GM19025 (cell line): ENCODE results near the gene ART1.

Experiments used
- ATAC-seq: cut with Tn5 transposase; IDR thresholded peaks from one replicate; pipeline ENCODE4 v1.9.1; 2021; ENCODE audit warnings: mild to moderate bottlenecking, low read depth, moderate library complexity; ENCODE audit not compliant: unreplicated experiment

ART1 gene

GRCh38 chr11:3710485-3711259 is 65.7 kb downstream of the ART1 start:
- ATAC-seq, result no peak

GRCh38 chr11:3712274-3712673 is 67.3 kb downstream of the ART1 start:
- no peak for ATAC-seq
